Esophagus (tissue), 2 donors: ENCODE results near the gene PRKD1. TPM values are rescaled to one million over a fixed set of nuclear protein-coding genes. Genes with fewer than 3 reads are reported as not detected.
"Not testable (repeated sequence)": the region's sequence is repeated elsewhere in the genome, so short reads cannot be mapped to it uniquely, and the experiment has no call there.

Experiments used
- H3K27ac ChIP-seq, 2 donors: one replicate each; pipeline ENCODE4 v1.5.1; 2013; ENCODE audit warnings: low read depth in 2 of 2, mild to moderate bottlenecking in 2 of 2, inconsistent platforms in 1 of 2, low read length in 1 of 2, moderate library complexity in 1 of 2
- H3K27me3 ChIP-seq, 2 donors: one replicate each; pipeline ENCODE4 v1.6.1; 2013; ENCODE audit warnings: low read length in 2 of 2, control low read depth in 1 of 2, mild to moderate bottlenecking in 1 of 2; ENCODE audit not compliant: insufficient read depth in 2 of 2, control insufficient read depth in 1 of 2
- H3K36me3 ChIP-seq, 2 donors: one replicate each; pipeline ENCODE4 v1.6.1; 2013; ENCODE audit warnings: low read length in 1 of 2; ENCODE audit not compliant: control insufficient read depth in 2 of 2, insufficient read depth in 2 of 2
- H3K4me1 ChIP-seq, 2 donors: one replicate each; pipeline ENCODE4 v1.6.1; 2013; ENCODE audit warnings: low read length in 1 of 2; ENCODE audit not compliant: control insufficient read depth in 2 of 2, insufficient read depth in 2 of 2
- H3K4me3 ChIP-seq, 2 donors: one replicate each; pipeline ENCODE4 v1.5.1; 2013; ENCODE audit warnings: low read length in 2 of 2, mild to moderate bottlenecking in 2 of 2, low read depth in 1 of 2, moderate library complexity in 1 of 2
- H3K9me3 ChIP-seq, 2 donors: one replicate each; pipeline ENCODE4 v1.6.1; 2013; ENCODE audit warnings: mild to moderate bottlenecking in 2 of 2, low read depth in 1 of 2, low read length in 1 of 2, moderate library complexity in 1 of 2; ENCODE audit not compliant: control insufficient read depth in 2 of 2, insufficient read depth in 1 of 2
- WGBS, 2 donors: extraction: QIAGEN DNeasy Blood & Tissue Kit; methylation state at CpG; one replicate each; pipeline ENCODE4 v1.1.7; 2013; 5-methylcytosine and 5-hydroxymethylcytosine counted together
- polyA plus RNA-seq, 2 donors: library from polyadenylated mRNA; stranded (reverse); fragments of 200-250 nt; gene quantifications; one replicate each; pipeline ENCODE4 v1.2.3, GENCODE V29; 2013
- donor health status: healthy with polysubstance abuse.
- donor health status: Bipolar disorder and iron deficiency.

PRKD1 gene
- polyA plus RNA-seq, 2 donors: 1.1 to 1.4 TPM

DNA sequence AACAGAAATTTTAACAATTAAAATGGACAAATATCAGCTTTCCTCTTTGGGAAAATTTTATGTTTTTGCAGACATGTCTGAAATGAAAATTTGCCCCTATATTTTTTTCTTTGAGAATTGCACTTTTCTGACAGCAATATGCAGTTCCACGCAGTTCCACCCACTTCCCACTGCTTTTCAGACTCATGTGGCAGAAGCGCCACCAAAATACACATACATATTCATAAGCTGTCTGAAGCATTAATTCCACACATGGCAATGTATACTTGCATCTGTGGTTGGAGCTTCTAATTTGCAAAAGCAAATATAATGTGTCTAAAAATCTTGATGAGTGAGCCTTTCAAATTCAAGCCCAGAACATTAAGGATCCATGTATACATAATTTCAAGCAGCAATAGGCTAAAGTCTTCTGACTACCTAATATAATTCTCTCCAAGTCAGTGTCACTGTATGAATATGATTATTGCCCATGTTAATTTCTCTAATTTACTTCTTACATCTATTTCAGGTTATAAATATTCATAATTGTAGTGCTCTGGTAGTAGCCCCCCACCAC is 129.5 kb downstream of the PRKD1 start:
- 90 to 92% methylated on average over 2 of the region's 2 CpGs for WGBS, 2 donors
- H3K27ac ChIP-seq: no peak overlapping the region
- no peak overlapping the region for H3K4me3 ChIP-seq
- H3K27me3 ChIP-seq: no peaks in the 10 kb centered on the region
- no peaks in the 10 kb centered on the region for H3K9me3 ChIP-seq
- H3K4me1 ChIP-seq: no peaks in the 10 kb centered on the region
- no peaks in the 10 kb centered on the region for H3K36me3 ChIP-seq

DNA sequence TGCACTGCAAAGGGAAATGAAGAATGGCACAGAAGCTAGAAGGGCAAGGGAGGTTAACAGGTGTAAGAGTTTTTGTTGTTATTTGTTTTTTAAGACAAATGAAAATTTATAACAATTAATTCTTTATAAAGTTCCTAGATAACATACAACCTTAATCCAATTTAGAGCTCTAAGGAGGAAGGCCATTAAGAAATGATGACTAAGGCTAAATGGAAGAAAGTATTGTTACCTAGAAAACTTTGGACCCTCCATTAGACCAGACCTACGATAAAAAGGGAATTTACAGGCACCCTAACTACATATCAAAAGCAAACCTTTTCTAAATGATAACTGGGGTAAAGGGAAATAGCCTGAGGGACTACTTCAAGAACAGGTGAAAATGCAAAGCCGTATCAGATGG is 130.8 kb downstream of the PRKD1 start:
- Histone ChIP-seq H3K27me3 (no peaks in the 10 kb centered on the region), H3K36me3 (no peaks in the 10 kb centered on the region), H3K9me3 (no peaks in the 10 kb centered on the region), H3K4me3 (no peak overlapping the region), H3K27ac (no peak overlapping the region), H3K4me1 (no peaks in the 10 kb centered on the region)
- WGBS, 2 donors: 80 to 95% methylated on average over 2 of the region's 2 CpGs

DNA sequence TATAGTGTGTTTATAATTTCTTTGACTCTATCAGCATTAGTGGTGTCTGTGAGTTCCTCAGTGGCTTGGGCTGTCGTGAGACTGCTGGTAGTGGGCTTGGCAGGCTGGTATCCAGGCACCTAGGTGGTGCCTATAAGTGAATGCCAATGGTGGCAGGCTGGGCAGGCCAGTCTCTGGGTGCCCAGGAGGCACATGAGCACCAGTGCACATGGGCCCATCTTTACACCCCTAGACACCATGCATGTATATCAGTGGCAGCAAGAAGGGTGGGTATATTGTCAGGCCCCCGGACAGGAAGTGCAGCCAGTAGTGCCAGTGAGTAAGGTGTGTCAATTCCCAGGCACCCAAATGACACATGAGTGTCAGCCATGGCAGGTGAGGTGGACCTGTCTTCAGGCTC is 138.2 kb downstream of the PRKD1 start:
- H3K4me1 ChIP-seq: no peaks in the 10 kb centered on the region
- no peaks in the 10 kb centered on the region for H3K27me3 ChIP-seq
- no peak overlapping the region for H3K4me3 ChIP-seq
- 91 to 93% methylated on average over 2 of the region's 2 CpGs for WGBS, 2 donors
- no peak overlapping the region for H3K27ac ChIP-seq
- no peaks in the 10 kb centered on the region for H3K9me3 ChIP-seq
- H3K36me3 ChIP-seq: no peaks in the 10 kb centered on the region

DNA sequence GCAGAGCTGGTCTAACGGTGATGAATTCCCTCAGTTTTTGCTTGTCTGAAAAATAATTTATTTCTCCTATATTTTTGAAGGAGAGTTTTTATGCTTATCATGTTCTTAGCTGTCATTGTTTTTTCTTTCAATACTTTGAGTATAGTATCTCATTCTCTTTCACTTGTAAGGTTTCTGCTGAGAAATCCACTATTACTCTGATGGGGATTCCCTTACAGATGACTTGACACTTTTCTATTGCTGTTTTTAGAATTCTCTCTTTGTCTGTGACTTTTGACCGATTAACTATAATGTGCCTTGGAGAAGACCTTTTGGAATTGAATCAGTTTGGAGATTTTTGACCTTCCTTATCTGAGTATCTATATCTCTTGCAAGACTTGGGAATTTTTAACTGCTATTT is 139.6 kb downstream of the PRKD1 start:
- Histone ChIP-seq H3K27me3 (no peaks in the 10 kb centered on the region), H3K9me3 (no peaks in the 10 kb centered on the region), H3K36me3 (no peaks in the 10 kb centered on the region), H3K4me1 (no peaks in the 10 kb centered on the region), H3K27ac (no peak overlapping the region), H3K4me3 (no peak overlapping the region)
- 88 to 90% methylated on average over 2 of the region's 2 CpGs for WGBS, 2 donors

DNA sequence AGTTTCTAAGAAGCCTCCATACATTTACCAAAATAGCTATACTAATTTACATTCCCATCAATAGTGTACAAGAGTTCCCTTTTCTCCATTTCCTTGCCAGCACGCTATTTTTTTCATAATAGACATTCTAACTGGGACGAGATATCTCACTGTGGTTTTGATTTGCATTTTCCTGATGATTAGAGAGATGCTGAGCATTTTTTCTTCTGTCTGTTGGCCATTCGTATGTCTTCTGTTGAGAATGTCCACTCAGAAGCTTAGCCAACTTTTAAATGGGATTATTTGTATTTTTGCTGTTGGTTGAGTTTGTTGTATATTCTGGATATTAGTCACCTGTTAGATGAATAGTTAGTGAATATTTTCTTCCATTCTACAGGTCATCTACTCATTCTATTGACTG is 144.1 kb downstream of the PRKD1 start:
- WGBS, 2 donors: 85 to 91% methylated on average over 3 of the region's 3 CpGs

DNA sequence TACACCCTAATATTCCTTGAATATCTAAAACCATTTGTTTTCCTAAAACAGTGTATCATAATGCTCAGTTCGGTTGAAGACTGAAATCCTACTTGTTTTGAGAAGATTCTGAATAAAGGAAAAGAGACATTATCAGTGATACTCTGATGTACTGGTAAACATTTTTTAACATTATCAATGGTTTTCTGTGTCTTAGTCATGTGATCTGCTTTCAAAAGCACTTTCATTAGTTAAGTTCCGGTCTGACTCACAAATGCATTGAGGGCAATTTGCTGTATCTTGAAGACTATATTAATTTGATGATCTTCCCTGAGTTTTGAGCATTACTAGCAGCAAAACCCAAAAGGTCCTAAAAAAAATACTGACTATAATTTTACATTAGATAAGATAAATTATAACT is 145.6 kb downstream of the PRKD1 start:
- H3K27me3 ChIP-seq: no peaks in the 10 kb centered on the region
- no peak overlapping the region for H3K27ac ChIP-seq
- no peaks in the 10 kb centered on the region for H3K4me1 ChIP-seq
- H3K36me3 ChIP-seq: no peaks in the 10 kb centered on the region
- H3K4me3 ChIP-seq: no peak overlapping the region
- no peaks in the 10 kb centered on the region for H3K9me3 ChIP-seq
- WGBS, 2 donors: 88 to 92% methylated on average over 2 of the region's 2 CpGs

More for the DNA sequence above, 144.1 kb downstream of the PRKD1 start:
- Histone ChIP-seq H3K27me3 (no peaks in the 10 kb centered on the region), H3K27ac (no peak overlapping the region), H3K9me3 (no peaks in the 10 kb centered on the region), H3K4me1 (no peaks in the 10 kb centered on the region), H3K36me3 (no peaks in the 10 kb centered on the region), H3K4me3 (no peak overlapping the region)

DNA sequence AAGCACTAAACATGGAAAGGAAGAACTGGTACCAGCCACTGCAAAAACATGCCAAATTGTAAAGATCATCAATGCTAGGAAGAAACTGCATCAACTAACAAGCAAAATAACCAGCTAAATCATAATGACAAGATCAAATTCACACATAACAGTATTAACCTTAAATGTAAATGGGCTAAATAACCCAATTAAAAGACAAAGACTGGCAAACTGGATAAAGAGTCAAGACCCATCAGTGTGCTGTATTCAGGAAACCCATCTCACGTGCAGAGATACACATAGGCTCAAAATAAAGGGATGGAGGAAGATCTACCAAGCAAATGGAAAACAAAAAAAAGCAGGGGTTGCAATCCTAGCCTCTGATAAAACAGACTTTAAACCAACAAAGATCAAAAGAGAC is 150.5 kb downstream of the PRKD1 start:
- not testable (repeated sequence) for H3K27ac ChIP-seq, H3K27me3 ChIP-seq, H3K4me3 ChIP-seq, H3K4me1 ChIP-seq, H3K36me3 ChIP-seq, H3K9me3 ChIP-seq
- WGBS, 2 donors: 86 to 92% methylated on average over 1 of the region's 1 CpG

DNA sequence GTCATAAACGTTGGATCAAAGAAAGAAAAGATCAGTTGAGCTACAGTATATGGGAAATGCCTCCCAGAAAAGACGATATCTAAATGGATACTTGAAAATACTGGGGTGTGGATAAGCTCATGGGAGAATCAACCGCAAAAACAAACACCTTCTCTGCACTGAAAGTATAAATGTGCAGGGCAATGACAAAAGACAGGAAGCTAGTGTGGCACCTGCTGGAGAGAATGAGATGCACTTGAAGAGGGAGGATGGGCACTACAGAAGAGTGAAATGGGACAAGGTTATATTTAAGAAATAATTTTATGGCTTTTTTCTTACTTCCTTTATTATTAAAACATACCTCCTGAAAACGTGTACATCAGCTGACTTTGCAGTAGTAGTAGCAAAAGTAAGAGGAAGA is 153.7 kb downstream of the PRKD1 start:
- H3K27me3 ChIP-seq: no peaks in the 10 kb centered on the region
- peaks cover 4 to 6% of the 10 kb centered on the region in 2 donors for H3K9me3 ChIP-seq
- WGBS, 2 donors: 61 to 64% methylated on average over 4 of the region's 4 CpGs
- H3K27ac ChIP-seq: no peak overlapping the region
- H3K4me1 ChIP-seq: peaks cover 0 to 3% of the 10 kb centered on the region in 2 donors
- no peak overlapping the region for H3K4me3 ChIP-seq
- no peaks in the 10 kb centered on the region for H3K36me3 ChIP-seq

DNA sequence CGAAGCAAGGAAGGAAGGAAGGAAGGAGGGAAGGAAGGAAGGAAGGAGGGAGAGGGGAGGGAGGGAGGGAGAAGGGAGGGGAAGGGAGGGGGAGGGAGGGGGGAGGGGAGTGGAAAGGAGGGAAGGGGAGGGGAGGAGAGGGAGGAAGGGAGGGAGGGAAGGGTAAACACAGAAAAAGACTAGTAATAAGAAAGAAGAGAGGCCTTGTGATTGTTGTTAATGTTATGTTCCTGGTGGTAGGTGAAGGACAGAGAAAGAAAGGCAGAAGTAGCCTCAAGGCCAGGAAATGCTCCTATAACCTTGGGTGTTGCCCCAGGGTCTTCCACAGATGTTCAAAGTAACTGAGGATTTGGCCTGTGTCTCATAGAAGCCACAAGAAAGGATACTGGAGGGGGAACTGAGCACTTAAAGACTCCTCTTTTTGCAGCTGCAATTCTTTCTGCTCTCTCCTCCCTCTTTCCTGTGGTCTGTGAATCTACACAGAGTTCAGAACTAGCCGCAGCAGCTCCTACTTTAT is 164.2 kb downstream of the PRKD1 start:
- H3K4me1 ChIP-seq: no peaks in the 10 kb centered on the region
- no peak overlapping the region for H3K4me3 ChIP-seq
- H3K9me3 ChIP-seq: no peaks in the 10 kb centered on the region
- H3K27me3 ChIP-seq: no peaks in the 10 kb centered on the region
- no peaks in the 10 kb centered on the region for H3K36me3 ChIP-seq
- no peak overlapping the region for H3K27ac ChIP-seq
- WGBS, 2 donors: 81 to 100% methylated on average over 1 to 2 of the region's 2 CpGs

DNA sequence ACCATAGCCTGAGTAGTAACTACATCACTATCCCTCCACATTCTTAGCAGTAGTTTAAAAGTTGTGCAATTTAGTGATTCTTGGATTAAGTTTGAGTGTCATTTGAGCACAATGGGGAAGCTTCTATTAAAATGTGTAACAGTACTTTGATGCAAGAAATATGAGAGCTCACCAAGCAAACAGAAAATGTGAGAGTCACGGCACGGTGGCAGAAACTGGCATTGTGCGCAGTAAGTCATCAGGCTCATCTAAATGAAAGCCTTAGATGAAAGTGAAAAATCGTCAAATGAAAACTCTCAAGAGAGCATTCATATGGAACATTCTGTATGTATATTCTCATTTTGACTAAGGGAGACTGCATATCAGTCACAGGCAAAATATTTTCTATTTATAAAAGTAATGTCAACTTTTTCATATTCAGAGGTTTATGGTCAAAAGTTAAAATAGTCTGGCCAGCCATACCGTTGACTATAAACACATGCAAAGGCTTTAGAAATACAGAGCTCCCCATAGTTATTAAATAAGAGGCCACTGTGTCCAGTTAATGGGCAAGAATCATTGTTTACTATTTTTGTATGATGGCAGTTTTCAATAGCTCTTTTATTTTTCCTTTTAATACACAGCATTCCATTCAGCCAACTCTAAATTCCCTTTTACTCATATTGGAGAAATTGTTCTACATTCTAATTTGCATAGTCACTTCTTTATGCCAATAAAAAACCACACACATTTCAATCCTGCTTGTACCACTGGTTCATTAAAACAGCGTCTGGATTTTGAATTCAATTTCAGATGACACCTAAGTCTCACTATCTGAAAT is 167.9 kb downstream of the PRKD1 start:
- Histone ChIP-seq H3K36me3 (no peaks in the 10 kb centered on the region), H3K27me3 (no peaks in the 10 kb centered on the region), H3K9me3 (no peaks in the 10 kb centered on the region), H3K4me3 (no peak overlapping the region), H3K27ac (no peak overlapping the region), H3K4me1 (no peaks in the 10 kb centered on the region)
- WGBS, 2 donors: 81 to 84% methylated on average over 6 of the region's 6 CpGs
